K562 (cell line): Measurements from ENCODE around the gene PHPT1. TPM values are rescaled to one million over a fixed set of nuclear protein-coding genes. Genes with fewer than 3 reads are reported as not detected.

Experiments used
- HCFC1 ChIP-seq: IDR thresholded peaks from 2 replicates; pipeline ENCODE4 v1.6.1; 2012; ENCODE audit warnings: low read depth, low read length, improper control_type of control experiment
- POLR3G ChIP-seq: IDR thresholded peaks from 2 replicates; pipeline ENCODE4 v1.6.1; 2011; ENCODE audit not compliant: insufficient read length, insufficient replicate concordance; ENCODE audit errors: extremely low read depth
- TAF7 ChIP-seq: fragments of 450-650 bp; IDR thresholded peaks from 2 replicates; pipeline ENCODE4 v1.6.1; 2016; ENCODE audit warnings: missing genetic modification characterization, missing compliant biosample characterization
- XRCC3 ChIP-seq: fragments of 450-650 bp; IDR thresholded peaks from 2 replicates; pipeline ENCODE4 v1.6.1; 2017; ENCODE audit warnings: mild to moderate bottlenecking, moderate library complexity
- YY1 ChIP-seq, 3 experiments: IDR thresholded peaks; 2 replicates each; pipeline ENCODE4 v1.6.1; 2011; ENCODE audit warnings: low read length in 2 of 3, mild to moderate bottlenecking in 2 of 3, moderate library complexity in 2 of 3, borderline replicate concordance in 1 of 3, control low read depth in 1 of 3, low read depth in 1 of 3; ENCODE audit not compliant: insufficient read depth in 3 of 3, insufficient replicate concordance in 2 of 3, control insufficient read depth in 1 of 3, insufficient read length in 1 of 3; ENCODE audit errors: extremely low read depth in 1 of 3
- ZNF217 ChIP-seq: sonication (generic); formaldehyde crosslinking; IDR thresholded peaks from 2 replicates; pipeline ENCODE4 v1.8.0; 2022; ENCODE audit warnings: mild to moderate bottlenecking, missing genetic modification reagents
- ZNF551 ChIP-seq: fragments of 250-450 bp; sonication (Bioruptor Pico); IDR thresholded peaks from 2 replicates; pipeline ENCODE4 v1.5.0; 2021; ENCODE audit warnings: mild to moderate bottlenecking, moderate library complexity
- polyA plus RNA-seq, 8 experiments: library from polyadenylated mRNA; depleted of rRNA in 4 of 8; stranded (reverse) in 5 of 8; unstranded in 3 of 8; fragments of >200 nt; fragmentation: Nextera tagmentation in 2 of 8; fragmentation: Illumina TruSeq in 1 of 8; extraction: Ambion mirVana in 2 of 8; extraction: Trizol in 1 of 8; gene quantifications; 2 replicates each; pipeline versions ENCODE4 v1.2.1 to v1.2.3, GENCODE V29; 2011 to 2014; ENCODE audit warnings: inconsistent platforms in 1 of 8, missing spikeins in 1 of 8
- total RNA-seq, 7 experiments: library from RNA; depleted of rRNA in 6 of 7; stranded (reverse); fragments of >200 nt in 6 of 7; fragmentation: Illumina TruSeq in 2 of 7; extraction: Trizol in 2 of 7; gene quantifications; 2 replicates each; pipeline versions ENCODE4 v1.2.1 to v1.2.3, GENCODE V29; 2011 to 2021; ENCODE audit warnings: low replicate concordance in 1 of 7
- TF ChIP-seq, protein P1 (sequence below): fragments of 200-600 bp; sonication (generic); IDR thresholded peaks from one replicate; pipeline ENCODE4 v1.6.1; 2012; ENCODE audit warnings: mild to moderate bottlenecking, low read depth, low read length, inconsistent platforms
- TF ChIP-seq, protein P2 (sequence below): fragments of 250-450 bp; sonication (Bioruptor Pico); IDR thresholded peaks from 2 replicates; pipeline ENCODE4 v1.5.0; 2021; ENCODE audit warnings: mild to moderate bottlenecking, moderate library complexity
- TF ChIP-seq, protein P3 (sequence below): fragments of 450-650 bp; formaldehyde crosslinking; IDR thresholded peaks from 2 replicates; pipeline ENCODE4 v1.4.0; 2020; ENCODE audit warnings: mild to moderate bottlenecking

PHPT1 gene
- total and polyA plus RNA-seq, 9 of the 15 experiments (the other 6 are each of a cell fraction or from before 2014, with no cell fraction given) = 20.9 to 166 (median 129) TPM

DNA sequence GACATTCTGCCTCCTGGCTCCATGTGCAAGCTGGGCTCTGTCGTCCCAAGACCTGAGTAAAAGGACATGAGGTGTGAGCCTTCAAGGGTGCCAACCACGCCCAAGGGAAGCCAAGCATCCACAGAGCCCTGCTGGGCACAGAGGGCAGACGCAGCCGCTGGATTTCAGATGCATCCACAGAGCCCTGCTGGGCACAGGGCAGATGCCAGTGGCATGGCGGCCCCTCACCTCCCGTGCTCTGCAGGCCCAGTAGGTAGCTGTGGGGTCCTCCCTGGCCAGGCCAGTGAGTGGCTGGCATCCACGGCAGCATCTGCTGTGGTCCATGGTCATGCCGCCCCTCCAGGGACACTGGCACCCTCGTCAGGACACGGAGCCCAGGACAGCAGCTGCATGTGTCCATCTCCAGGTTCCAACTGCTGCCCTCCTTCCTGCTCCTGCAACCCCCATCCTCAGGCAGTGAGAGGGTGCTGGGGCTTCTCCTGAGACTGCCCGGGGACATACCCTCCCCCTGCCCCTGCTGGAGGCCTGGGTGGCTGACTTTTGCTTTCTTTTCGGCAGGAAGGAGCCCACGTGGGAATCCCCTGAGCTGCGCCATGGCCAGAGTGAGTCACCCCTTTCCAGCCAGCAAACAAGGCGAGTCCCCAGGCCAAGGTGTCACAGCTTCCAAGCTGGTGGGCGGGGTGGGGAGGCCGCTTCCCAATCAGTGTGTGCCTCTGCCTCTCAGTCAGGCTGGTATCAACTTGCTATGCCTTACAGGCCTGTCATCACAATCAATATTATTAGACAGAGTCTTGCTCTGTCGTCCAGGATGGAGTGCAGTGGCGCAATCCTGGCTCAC is 33.1 kb downstream of the PHPT1 start (continued):
- TF ChIP-seq, protein P1, sequence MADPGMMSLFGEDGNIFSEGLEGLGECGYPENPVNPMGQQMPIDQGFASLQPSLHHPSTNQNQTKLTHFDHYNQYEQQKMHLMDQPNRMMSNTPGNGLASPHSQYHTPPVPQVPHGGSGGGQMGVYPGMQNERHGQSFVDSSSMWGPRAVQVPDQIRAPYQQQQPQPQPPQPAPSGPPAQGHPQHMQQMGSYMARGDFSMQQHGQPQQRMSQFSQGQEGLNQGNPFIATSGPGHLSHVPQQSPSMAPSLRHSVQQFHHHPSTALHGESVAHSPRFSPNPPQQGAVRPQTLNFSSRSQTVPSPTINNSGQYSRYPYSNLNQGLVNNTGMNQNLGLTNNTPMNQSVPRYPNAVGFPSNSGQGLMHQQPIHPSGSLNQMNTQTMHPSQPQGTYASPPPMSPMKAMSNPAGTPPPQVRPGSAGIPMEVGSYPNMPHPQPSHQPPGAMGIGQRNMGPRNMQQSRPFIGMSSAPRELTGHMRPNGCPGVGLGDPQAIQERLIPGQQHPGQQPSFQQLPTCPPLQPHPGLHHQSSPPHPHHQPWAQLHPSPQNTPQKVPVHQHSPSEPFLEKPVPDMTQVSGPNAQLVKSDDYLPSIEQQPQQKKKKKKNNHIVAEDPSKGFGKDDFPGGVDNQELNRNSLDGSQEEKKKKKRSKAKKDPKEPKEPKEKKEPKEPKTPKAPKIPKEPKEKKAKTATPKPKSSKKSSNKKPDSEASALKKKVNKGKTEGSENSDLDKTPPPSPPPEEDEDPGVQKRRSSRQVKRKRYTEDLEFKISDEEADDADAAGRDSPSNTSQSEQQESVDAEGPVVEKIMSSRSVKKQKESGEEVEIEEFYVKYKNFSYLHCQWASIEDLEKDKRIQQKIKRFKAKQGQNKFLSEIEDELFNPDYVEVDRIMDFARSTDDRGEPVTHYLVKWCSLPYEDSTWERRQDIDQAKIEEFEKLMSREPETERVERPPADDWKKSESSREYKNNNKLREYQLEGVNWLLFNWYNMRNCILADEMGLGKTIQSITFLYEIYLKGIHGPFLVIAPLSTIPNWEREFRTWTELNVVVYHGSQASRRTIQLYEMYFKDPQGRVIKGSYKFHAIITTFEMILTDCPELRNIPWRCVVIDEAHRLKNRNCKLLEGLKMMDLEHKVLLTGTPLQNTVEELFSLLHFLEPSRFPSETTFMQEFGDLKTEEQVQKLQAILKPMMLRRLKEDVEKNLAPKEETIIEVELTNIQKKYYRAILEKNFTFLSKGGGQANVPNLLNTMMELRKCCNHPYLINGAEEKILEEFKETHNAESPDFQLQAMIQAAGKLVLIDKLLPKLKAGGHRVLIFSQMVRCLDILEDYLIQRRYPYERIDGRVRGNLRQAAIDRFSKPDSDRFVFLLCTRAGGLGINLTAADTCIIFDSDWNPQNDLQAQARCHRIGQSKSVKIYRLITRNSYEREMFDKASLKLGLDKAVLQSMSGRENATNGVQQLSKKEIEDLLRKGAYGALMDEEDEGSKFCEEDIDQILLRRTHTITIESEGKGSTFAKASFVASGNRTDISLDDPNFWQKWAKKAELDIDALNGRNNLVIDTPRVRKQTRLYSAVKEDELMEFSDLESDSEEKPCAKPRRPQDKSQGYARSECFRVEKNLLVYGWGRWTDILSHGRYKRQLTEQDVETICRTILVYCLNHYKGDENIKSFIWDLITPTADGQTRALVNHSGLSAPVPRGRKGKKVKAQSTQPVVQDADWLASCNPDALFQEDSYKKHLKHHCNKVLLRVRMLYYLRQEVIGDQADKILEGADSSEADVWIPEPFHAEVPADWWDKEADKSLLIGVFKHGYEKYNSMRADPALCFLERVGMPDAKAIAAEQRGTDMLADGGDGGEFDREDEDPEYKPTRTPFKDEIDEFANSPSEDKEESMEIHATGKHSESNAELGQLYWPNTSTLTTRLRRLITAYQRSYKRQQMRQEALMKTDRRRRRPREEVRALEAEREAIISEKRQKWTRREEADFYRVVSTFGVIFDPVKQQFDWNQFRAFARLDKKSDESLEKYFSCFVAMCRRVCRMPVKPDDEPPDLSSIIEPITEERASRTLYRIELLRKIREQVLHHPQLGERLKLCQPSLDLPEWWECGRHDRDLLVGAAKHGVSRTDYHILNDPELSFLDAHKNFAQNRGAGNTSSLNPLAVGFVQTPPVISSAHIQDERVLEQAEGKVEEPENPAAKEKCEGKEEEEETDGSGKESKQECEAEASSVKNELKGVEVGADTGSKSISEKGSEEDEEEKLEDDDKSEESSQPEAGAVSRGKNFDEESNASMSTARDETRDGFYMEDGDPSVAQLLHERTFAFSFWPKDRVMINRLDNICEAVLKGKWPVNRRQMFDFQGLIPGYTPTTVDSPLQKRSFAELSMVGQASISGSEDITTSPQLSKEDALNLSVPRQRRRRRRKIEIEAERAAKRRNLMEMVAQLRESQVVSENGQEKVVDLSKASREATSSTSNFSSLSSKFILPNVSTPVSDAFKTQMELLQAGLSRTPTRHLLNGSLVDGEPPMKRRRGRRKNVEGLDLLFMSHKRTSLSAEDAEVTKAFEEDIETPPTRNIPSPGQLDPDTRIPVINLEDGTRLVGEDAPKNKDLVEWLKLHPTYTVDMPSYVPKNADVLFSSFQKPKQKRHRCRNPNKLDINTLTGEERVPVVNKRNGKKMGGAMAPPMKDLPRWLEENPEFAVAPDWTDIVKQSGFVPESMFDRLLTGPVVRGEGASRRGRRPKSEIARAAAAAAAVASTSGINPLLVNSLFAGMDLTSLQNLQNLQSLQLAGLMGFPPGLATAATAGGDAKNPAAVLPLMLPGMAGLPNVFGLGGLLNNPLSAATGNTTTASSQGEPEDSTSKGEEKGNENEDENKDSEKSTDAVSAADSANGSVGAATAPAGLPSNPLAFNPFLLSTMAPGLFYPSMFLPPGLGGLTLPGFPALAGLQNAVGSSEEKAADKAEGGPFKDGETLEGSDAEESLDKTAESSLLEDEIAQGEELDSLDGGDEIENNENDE = no peak
- no peak; the same call in 1 of the 2 replicates for TF ChIP-seq HCFC1
- no peak for TF ChIP-seq XRCC3
- no peak for TF ChIP-seq ZNF217 (CRISPR knock-in tag)
- TF ChIP-seq TAF7 (tag) = no peak
- TF ChIP-seq ZNF551 = no peak
- TF ChIP-seq POLR3G = no peak
- TF ChIP-seq YY1 (IDR thresholded peaks at IDR 0.05; ENCODE audit: borderline replicate concordance in 1 of 3, control insufficient read depth in 1 of 3, extremely low read depth in 1 of 3, insufficient read depth in 3 of 3, insufficient read length in 1 of 3, insufficient replicate concordance in 2 of 3, low read depth in 1 of 3, low read length in 2 of 3) = peak in 2 of 3 experiments; percentile 62 to 85
- TF ChIP-seq, protein P2, sequence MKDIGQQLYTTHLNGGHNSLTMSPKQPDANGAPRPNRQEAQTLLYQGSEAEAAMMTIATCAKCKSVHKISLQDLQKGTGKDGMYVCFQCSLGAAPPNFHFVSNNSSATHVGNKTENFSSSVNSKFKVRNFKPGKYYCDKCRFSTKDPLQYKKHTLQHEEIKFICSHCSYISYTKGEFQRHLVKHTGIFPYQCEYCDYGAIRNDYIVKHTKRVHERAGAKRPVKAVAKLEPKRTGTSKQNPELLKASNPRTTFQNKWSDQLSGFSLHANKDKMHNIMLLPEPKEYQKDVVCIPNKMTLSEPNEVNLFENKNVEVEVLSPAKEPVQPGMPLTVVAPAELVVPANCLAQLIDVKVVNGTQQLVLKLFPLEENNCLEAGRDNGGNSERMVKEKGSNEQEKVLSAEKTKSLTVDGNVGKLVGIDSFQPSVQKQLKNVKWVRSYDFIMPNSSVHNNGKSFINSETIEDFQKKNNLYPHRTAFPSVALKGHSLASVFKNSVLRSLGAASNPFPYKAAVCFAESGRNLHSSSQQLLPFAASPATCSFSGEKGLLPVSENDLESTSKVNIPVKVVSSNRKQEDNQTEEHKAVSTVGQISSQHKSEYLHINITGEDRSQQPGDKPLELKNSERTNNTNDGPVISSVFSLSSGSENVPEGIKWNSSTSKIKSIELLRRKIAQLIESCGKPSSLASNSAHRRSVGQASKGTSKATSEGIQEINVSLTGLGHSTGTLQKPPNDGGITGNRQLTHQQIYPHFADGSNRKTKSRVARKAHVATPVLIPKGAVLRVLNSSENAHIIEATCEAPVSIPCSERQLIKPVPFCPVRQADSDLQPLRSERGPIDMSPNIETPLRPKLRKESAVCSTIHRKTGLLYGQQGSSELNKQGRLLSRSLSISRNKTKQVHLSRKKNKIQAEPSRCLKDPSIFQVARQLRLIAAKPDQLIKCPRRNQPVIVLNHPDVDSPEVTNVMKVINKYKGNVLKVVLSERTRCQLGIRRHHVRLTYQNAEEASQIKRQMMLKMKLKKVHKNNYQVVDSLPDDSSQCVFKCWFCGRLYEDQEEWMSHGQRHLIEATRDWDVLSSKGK = no peak
- TF ChIP-seq, protein P3, sequence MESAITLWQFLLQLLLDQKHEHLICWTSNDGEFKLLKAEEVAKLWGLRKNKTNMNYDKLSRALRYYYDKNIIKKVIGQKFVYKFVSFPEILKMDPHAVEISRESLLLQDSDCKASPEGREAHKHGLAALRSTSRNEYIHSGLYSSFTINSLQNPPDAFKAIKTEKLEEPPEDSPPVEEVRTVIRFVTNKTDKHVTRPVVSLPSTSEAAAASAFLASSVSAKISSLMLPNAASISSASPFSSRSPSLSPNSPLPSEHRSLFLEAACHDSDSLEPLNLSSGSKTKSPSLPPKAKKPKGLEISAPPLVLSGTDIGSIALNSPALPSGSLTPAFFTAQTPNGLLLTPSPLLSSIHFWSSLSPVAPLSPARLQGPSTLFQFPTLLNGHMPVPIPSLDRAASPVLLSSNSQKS = no peak
